Panc1 (cell line): Measurements from ENCODE around the gene YJU2. TPM values are rescaled to one million over a fixed set of nuclear protein-coding genes. Genes with fewer than 3 reads are reported as not detected.

Experiments
- ATAC-seq: fragments of 200-7000 bp; cut with Tn5 transposase; 2 replicates; pipeline ENCODE4 v1.9.1; 2020; ENCODE audit warnings: mild to moderate bottlenecking, moderate library complexity
- BruUV-seq: library from RNA; stranded (reverse); fragments of 400-500 nt; replicated peaks from 2 replicates; lab custom pipeline; 2021; lab: Mats Ljungman, UMichigan
- CTCF ChIA-PET: fragments of 300-600 bp; sonication (Branson Sonifier 250); formaldehyde crosslinking; loops from one replicate; lab custom pipeline; 2022; ENCODE audit warnings: antibody characterized with exemption; lab: Charles Lee
- POLR2A ChIA-PET: fragments of 300-600 bp; sonication (Branson Sonifier 250); formaldehyde crosslinking; loops from one replicate; lab custom pipeline; 2022; ENCODE audit warnings: antibody characterized with exemption; lab: Charles Lee
- DNase-seq: peaks from one replicate; pipeline ENCODE4 v3.0.0-alpha.2; 2010; ENCODE audit warnings: low read depth, low spot score
- H3K27ac ChIP-seq: 2 replicates; pipeline ENCODE4 v1.5.1; 2011; ENCODE audit warnings: mild to moderate bottlenecking, low read length, inconsistent platforms
- H3K27me3 ChIP-seq: fragments of 200-500 bp; sonication (Bioruptor generic); 2 replicates; pipeline ENCODE4 v1.6.0; 2014; ENCODE audit warnings: low read length, inconsistent platforms; ENCODE audit not compliant: control insufficient read depth, insufficient read depth
- H3K36me3 ChIP-seq: fragments of 200-500 bp; sonication (Bioruptor generic); 2 replicates; pipeline ENCODE4 v1.5.1; 2014; ENCODE audit warnings: inconsistent platforms, mild to moderate bottlenecking, low read length, moderate library complexity; ENCODE audit not compliant: control insufficient read depth, insufficient read depth
- H3K4me1 ChIP-seq: 2 replicates; pipeline ENCODE4 v1.5.1; 2011; ENCODE audit warnings: inconsistent platforms, mild to moderate bottlenecking, low read length, moderate library complexity; ENCODE audit not compliant: control insufficient read depth, insufficient read depth
- H3K4me3 ChIP-seq, 2 experiments: 2 replicates each; pipeline ENCODE4 v1.5.1; 2011 to 2012; ENCODE audit warnings: low read depth in 2 of 2, low read length in 2 of 2, mild to moderate bottlenecking in 2 of 2, inconsistent platforms in 1 of 2, moderate library complexity in 1 of 2
- H3K9me3 ChIP-seq: fragments of 200-500 bp; sonication (Bioruptor generic); 2 replicates; pipeline ENCODE4 v1.5.1; 2014; ENCODE audit warnings: low read depth, mild to moderate bottlenecking, inconsistent platforms, low read length, moderate library complexity; ENCODE audit not compliant: control insufficient read depth, insufficient read depth
- CTCF ChIP-seq: fragments of 450-650 bp; IDR thresholded peaks from 2 replicates; pipeline ENCODE4 v1.5.1; 2017; ENCODE audit warnings: mild to moderate bottlenecking
- POLR2AphosphoS5 ChIP-seq: IDR thresholded peaks from 2 replicates; pipeline ENCODE4 v1.6.1; 2012; ENCODE audit warnings: mild to moderate bottlenecking, low read depth, low read length, moderate library complexity
- REST ChIP-seq, 2 experiments: IDR thresholded peaks; 2 replicates each; pipeline ENCODE4 v1.6.1; 2011 to 2012; ENCODE audit warnings: low read depth in 2 of 2, control low read depth in 1 of 2, low read length in 1 of 2, mild to moderate bottlenecking in 1 of 2, moderate library complexity in 1 of 2; ENCODE audit not compliant: insufficient read depth in 1 of 2
- SIN3A ChIP-seq: IDR thresholded peaks from 2 replicates; pipeline ENCODE4 v1.6.1; 2012; ENCODE audit warnings: low read depth, mild to moderate bottlenecking, low read length, moderate library complexity, borderline replicate concordance; ENCODE audit not compliant: insufficient read depth
- TCF7L2 ChIP-seq: IDR thresholded peaks from 2 replicates; pipeline ENCODE4 v1.6.1; 2011; ENCODE audit warnings: mild to moderate bottlenecking, low read depth, low read length, inconsistent platforms
- in situ Hi-C: cut with HindIII; loops from 2 replicates; pipeline ENCODE4 v1.10.0; 2016; ENCODE audit warnings: low sequenced_read_pairs, low pct_unique_long_range_greater_than_20kb
- intact Hi-C: fragments of 100-400 bp; cut with micrococcal nuclease; formaldehyde crosslinking; loops from one replicate; pipeline ENCODE4 v1.10.0; 2022; ENCODE audit not compliant: unreplicated experiment
- total RNA-seq: library from RNA; stranded (reverse); gene quantifications from one replicate; pipeline ENCODE4 v1.2.1, GENCODE V29; 2021; ENCODE audit not compliant: unreplicated experiment

The YJU2 gene
- total RNA-seq, 1 experiment from 2014 or later: 15.9 TPM

DNA sequence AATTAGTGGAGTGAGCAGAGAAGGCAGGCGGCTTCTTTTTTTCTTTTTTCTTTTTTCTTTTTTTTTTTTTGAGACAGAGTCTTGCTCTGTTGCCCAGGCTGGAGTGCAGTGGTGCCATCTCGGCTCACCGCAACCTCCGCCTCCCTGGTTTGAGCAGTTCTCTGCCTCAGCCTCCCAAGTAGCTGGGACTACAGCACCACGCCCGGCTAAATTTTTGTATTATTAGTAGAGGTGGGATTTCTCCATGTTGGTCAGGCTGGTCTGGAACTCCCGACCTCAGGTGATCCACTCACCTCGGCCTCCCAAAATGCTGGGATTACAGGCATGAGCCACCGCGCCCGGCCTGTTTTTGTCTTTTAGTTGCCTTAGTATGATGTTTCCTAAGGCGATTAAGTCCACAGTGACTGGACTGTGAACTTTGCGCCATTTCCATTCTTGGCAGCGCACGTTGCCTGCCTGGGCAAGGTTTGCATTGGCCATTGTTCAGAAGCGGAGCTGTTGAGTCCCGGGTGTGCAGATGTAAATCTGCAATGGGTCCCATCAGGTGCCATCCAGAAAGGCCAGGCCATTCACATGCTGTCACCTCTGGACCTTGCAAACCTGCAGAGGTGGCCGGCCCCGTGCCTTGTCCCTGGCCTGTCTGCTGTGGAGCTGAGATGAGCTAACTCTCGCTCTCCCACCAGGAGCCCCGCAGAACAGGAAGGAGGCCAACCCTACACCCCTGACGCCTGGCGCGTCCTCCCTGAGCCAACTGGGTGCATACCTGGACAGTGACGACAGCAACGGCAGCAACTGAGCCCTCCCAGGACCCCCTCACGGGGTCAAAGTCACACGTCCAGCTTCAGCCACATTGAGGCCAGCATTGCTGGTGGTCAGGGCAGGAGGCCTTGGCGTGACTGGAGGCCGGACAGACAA lies 21.3 kb downstream of the YJU2 start:
- H3K27ac ChIP-seq: no peak overlapping the region
- ChIA-PET POLR2A (no interaction called here), CTCF (interaction anchor here (0.5 to 1.7 kb wide), 8 partner anchors 16 to 248 kb away, joined by 3 to 15 read pairs (median 5); partner anchors contain the start of gene MPND)
- no TSS peak for BruUV-seq
- in situ Hi-C loops (no loop called here), intact Hi-C loops (loop anchor here (2.0 kb wide), 1 partner anchor 83 kb away; no protein-coding TSS in a partner anchor)
- ATAC-seq (no peak), DNase-seq (no peak)
- TF ChIP-seq CTCF (0 out of 2 replicates have a peak, but pooled peaks have one; percentile 6), REST (IDR thresholded peaks at IDR 0.05; ENCODE audit: insufficient read depth in 1 of 2, low read depth in 2 of 2, low read length in 1 of 2) (no peak)
- H3K9me3 ChIP-seq: no peaks in the 10 kb centered on the region
- no peaks in the 10 kb centered on the region for H3K27me3 ChIP-seq
- no peaks in the 10 kb centered on the region for H3K4me1 ChIP-seq
- no peak overlapping the region for H3K4me3 ChIP-seq
- H3K36me3 ChIP-seq: no peaks in the 10 kb centered on the region

- H3K36me3 ChIP-seq: no peaks in the 10 kb centered on the region
- TF ChIP-seq POLR2AphosphoS5: no peak
- no peak for ATAC-seq
- no peaks in the 10 kb centered on the region for H3K27me3 ChIP-seq
- intact Hi-C loops: no loop called here
- CTCF ChIA-PET: interaction anchor here (0.5 kb wide), 1 partner anchor 132 kb away, joined by 3 read pairs; no protein-coding TSS in a partner anchor
- POLR2A ChIA-PET: no interaction called here
- in situ Hi-C loops: no loop called here
- H3K27ac ChIP-seq: no peak overlapping the region
- H3K4me1 ChIP-seq: no peaks in the 10 kb centered on the region
- no peak overlapping the region for H3K4me3 ChIP-seq
- no peak for DNase-seq
- H3K9me3 ChIP-seq: no peaks in the 10 kb centered on the region
- BruUV-seq: no TSS peak
Observed at GRCh38 chr19:4268816-4269430, 22.0 kb downstream of the YJU2 start.

DNA sequence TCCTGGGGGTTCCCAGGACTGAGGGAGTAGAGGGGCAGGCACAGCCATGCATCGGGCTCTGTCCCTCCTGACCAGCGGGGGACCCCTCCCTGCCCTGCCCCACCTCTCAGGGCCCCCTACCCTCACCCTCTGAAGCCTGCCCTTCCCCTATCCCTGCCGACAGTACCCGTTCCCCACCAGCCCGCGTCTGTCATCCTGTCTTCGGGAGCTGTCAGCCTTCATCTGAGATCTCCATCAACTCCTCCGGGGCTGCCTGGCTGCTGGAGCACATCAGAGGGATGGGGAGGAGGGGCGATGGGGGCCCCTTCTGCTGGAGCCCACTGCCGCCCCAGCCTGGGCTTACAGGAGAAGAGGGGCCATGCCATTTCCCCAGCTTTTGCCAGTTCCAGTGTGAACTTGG lies 26.0 kb downstream of the YJU2 start:
- no peak for ATAC-seq
- POLR2A ChIA-PET: no interaction called here
- in situ Hi-C loops: no loop called here

More for the DNA sequence above, 26.0 kb downstream of the YJU2 start:
- BruUV-seq: no TSS peak
- TF ChIP-seq SIN3A (no peak), CTCF (no peak), POLR2AphosphoS5 (no peak), REST (IDR thresholded peaks at IDR 0.05; ENCODE audit: insufficient read depth in 1 of 2, low read depth in 2 of 2, low read length in 1 of 2) (no peak), TCF7L2 (no peak)
- H3K9me3 ChIP-seq: no peaks in the 10 kb centered on the region
- no peaks in the 10 kb centered on the region for H3K36me3 ChIP-seq
- H3K4me1 ChIP-seq: no peaks in the 10 kb centered on the region
- no peak overlapping the region for H3K27ac ChIP-seq
- H3K4me3 ChIP-seq: no peak overlapping the region
- CTCF ChIA-PET: no interaction called here
- DNase-seq: no peak
- intact Hi-C loops: no loop called here
- no peaks in the 10 kb centered on the region for H3K27me3 ChIP-seq
